Activated naive CD4-positive, alpha-beta T cell treated with anti-CD3 and anti-CD28 coated beads for 36 hours (primary cell): ENCODE results near the gene CMIP. TPM values are rescaled to one million over a fixed set of nuclear protein-coding genes. Genes with fewer than 3 reads are reported as not detected.
"Not testable (repeated sequence)": the region's sequence is repeated elsewhere in the genome, so short reads cannot be mapped to it uniquely, and the experiment has no call there.

Source experiments
- CTCF ChIA-PET: fragments of 350-600 bp; sonication (Branson Sonifier 250); formaldehyde crosslinking; loops from one replicate; lab custom pipeline; 2021; ENCODE audit warnings: antibody characterized with exemption; lab: Charles Lee
- DNase-seq: peaks from one replicate; pipeline ENCODE4 v3.0.0-alpha.2; 2020
- H3K27ac Mint-ChIP-seq: one replicate; pipeline ENCODE4 v1.8.0; 2021; ENCODE audit warnings: mild to moderate bottlenecking, mixed read lengths
- H3K27me3 Mint-ChIP-seq: one replicate; pipeline ENCODE4 v1.8.0; 2021; ENCODE audit warnings: low read depth, mixed read lengths
- H3K36me3 Mint-ChIP-seq: one replicate; pipeline ENCODE4 v1.8.0; 2021; ENCODE audit warnings: low read depth, mixed read lengths
- H3K4me1 Mint-ChIP-seq: one replicate; pipeline ENCODE4 v1.8.0; 2021; ENCODE audit warnings: low read depth, mixed read lengths
- H3K4me3 Mint-ChIP-seq: one replicate; pipeline ENCODE4 v1.8.0; 2021; ENCODE audit warnings: mild to moderate bottlenecking, moderate library complexity, mixed read lengths
- H3K9me3 Mint-ChIP-seq: one replicate; pipeline ENCODE4 v1.8.0; 2021; ENCODE audit warnings: mixed read lengths
- intact Hi-C: fragments of 100-400 bp; cut with micrococcal nuclease; formaldehyde crosslinking; loops from one replicate; pipeline ENCODE4 v1.15.1; 2023
- total RNA-seq, 2 experiments: library from RNA; stranded (reverse); gene quantifications; one replicate each; pipeline ENCODE4 v1.2.3, GENCODE V29; 2021

CMIP gene
- total RNA-seq, 2 experiments from 2014 or later, result 28.6 to 28.8 TPM

DNA sequence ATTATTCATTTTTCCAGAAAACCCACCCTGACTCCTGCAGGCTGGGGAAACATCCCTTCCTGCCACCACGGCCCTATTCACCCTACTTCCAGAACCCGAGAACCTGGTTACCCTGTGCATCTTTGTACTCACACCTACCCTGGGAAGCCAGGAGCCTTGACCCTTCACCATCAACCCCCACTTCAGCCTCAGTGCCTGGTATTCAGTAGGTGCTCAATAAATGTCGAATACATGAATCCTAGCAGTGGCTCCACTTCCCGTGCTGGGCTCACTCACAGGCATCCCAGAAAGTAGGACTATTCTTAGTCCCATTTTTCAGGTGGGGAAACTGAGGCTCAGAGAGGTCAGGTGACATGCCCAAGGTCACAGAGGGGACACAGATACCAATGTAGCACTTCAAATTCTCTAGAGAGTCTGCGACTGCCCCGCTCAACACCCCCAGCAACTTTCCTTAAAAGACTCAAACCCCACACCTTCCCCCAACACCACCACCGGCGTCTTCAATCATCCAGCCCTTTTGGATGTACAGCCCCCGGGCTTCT lies 36.1 kb upstream of the CMIP start:
- CTCF ChIA-PET, result no interaction called here
- no peaks in the 10 kb centered on the region for H3K4me1 Mint-ChIP-seq
- no peak overlapping the region for H3K4me3 Mint-ChIP-seq
- H3K27me3 Mint-ChIP-seq, result no peaks in the 10 kb centered on the region
- DNase-seq, result no peak
- H3K36me3 Mint-ChIP-seq, result no peaks in the 10 kb centered on the region
- no peak overlapping the region for H3K27ac Mint-ChIP-seq
- intact Hi-C loops, result loop anchor here (10.0 kb wide), 1 partner anchor 466 kb away; no protein-coding TSS in a partner anchor
- no peaks in the 10 kb centered on the region for H3K9me3 Mint-ChIP-seq

DNA sequence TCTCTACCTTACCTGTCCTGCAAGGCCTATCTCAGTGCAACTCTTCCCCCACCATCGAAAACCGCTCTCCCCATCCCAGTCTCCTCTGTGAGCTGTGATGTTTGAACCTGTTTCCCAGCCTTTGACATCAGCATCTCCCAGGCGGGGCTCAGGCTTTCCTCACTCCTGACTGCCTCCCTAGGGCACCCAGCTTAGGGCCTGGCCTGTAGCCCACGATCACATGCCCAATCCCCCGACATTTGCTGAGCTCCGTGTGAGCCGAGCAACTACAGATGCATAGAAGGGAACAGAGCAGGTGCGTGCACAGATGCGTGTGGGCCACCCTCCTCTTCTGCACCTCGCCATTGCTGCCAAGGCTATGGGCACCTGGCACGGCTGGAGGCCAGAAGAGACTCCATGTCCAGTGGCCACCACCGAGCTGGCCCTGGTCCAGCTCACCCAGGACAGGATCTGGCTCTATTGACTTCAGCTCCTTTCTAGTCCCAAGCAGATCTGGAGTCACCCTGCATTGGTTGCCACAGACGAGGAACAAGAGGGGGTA lies 35.5 kb upstream of the CMIP start:
- intact Hi-C loops, result loop anchor here (10.0 kb wide), 1 partner anchor 466 kb away; no protein-coding TSS in a partner anchor
- Mint-ChIP-seq H3K4me1 (no peaks in the 10 kb centered on the region), H3K4me3 (no peak overlapping the region), H3K9me3 (no peaks in the 10 kb centered on the region), H3K27me3 (no peaks in the 10 kb centered on the region), H3K27ac (no peak overlapping the region), H3K36me3 (no peaks in the 10 kb centered on the region)
- no peak for DNase-seq
- CTCF ChIA-PET, result no interaction called here

DNA sequence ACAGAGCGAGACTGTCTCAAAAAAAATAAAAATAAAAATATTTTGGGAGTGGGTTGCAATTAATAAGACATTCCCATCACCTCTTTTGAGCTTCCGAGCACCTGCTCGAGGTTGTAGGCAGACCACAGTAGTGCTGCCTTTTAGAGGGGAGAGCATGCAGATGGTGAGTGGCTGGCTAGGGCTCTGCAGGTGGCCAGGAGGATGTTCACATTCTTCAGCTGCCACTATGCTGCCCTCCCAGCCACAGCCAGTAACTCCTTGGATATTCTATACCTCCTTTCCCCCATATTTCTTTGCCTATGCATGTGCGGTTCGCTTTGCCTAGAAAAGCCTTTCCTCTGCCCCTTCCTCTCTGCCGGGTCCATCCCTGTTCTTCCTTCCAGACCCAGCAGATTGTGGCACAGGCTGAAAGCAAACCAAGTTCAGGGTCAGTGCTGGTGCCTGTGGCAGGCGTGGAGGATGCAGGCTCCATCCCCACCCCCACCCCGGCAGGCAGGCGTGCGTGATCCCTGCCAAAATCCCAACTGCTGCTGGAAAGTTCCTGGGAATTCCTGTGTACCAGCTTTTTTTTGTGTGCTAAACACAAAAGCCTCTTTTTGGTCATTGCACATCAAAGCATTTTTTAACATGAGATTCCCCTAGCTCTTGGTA lies 33.8 kb upstream of the CMIP start:
- no peak for DNase-seq
- no peaks in the 10 kb centered on the region for H3K9me3 Mint-ChIP-seq
- H3K4me3 Mint-ChIP-seq, result no peak overlapping the region
- CTCF ChIA-PET, result interaction anchor here (0.6 to 1.0 kb wide), 3 partner anchors 303 to 449 kb away, joined by 3 to 4 read pairs (median 3); no protein-coding TSS in a partner anchor
- intact Hi-C loops, result no loop called here
- H3K27me3 Mint-ChIP-seq, result no peaks in the 10 kb centered on the region
- H3K36me3 Mint-ChIP-seq, result no peaks in the 10 kb centered on the region
- peaks cover 5% of the 10 kb centered on the region for H3K4me1 Mint-ChIP-seq
- H3K27ac Mint-ChIP-seq, result no peak overlapping the region

DNA sequence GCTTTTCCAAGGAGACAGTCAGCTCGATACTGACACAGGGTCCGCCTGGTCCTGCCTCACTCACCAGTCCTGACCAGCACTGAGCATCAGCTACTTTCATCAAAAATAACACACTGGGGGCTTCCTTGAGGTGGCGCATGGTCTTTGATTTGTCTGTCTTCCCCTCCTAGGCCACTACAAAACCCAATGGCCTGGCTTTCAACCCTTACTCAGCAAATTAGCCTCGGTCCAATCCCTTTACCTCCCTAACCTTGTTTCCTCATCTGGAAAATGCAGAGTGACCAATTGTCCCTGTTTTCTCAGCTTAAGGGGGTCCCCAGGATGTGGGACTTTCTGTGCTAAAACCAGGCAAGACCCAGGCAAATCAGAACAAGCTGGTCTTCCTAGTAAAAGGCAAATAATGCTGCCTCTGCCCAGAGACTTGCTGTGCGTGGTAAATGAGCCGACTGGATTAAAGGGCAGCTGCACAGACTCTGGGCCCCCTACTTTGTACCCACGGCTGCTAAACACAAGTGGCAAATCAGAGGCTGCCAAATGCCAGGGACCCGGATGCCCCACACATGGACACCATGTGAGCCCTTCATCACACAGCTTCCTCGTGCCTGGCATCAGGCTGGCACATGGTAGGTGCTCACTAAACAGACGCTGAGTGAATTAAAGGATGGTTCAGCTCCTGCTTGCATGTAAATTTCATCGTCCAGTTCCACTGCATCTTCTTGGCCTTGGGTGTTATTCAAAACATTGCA lies 31.2 kb upstream of the CMIP start:
- peaks cover 5% of the 10 kb centered on the region for H3K4me1 Mint-ChIP-seq
- CTCF ChIA-PET, result interaction anchor here (1.0 kb wide), 1 partner anchor 284 kb away, joined by 3 read pairs; no protein-coding TSS in a partner anchor
- intact Hi-C loops, result no loop called here

GRCh38 chr16:81415751-81416150 lies 28.9 kb upstream of the CMIP start:
- no peak for DNase-seq
- intact Hi-C loops, result no loop called here
- Mint-ChIP-seq H3K27ac (no peak overlapping the region), H3K27me3 (no peaks in the 10 kb centered on the region), H3K36me3 (no peaks in the 10 kb centered on the region), H3K4me1 (peaks cover 5% of the 10 kb centered on the region), H3K4me3 (no peak overlapping the region), H3K9me3 (no peaks in the 10 kb centered on the region)
- CTCF ChIA-PET, result interaction anchor here (0.7 kb wide), 1 partner anchor 156 kb away, joined by 7 read pairs; no protein-coding TSS in a partner anchor

More for the DNA sequence above, 31.2 kb upstream of the CMIP start:
- Mint-ChIP-seq H3K27ac (no peak overlapping the region), H3K4me3 (no peak overlapping the region), H3K27me3 (no peaks in the 10 kb centered on the region), H3K9me3 (no peaks in the 10 kb centered on the region), H3K36me3 (no peaks in the 10 kb centered on the region)
- DNase-seq, result no peak

DNA sequence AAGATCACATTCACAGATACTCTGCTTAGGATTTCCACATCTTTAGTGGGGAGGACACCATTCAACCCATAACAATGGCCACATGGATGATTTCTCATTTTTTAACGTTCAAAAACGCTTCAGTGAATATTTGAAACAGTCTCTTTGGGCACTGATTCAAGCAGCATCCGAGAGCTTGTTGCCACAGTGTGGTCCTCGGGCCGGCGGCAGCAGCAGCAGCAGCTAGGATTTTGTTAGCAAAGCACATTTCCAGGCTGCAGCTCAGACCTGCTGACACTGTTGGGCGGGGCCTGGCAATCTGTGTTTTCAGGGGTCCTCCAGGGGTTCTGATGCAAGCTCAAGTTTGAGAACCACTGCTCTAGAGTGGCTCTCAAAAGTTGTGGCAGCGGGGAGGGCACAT lies 27.9 kb upstream of the CMIP start:
- CTCF ChIA-PET, result no interaction called here

DNA sequence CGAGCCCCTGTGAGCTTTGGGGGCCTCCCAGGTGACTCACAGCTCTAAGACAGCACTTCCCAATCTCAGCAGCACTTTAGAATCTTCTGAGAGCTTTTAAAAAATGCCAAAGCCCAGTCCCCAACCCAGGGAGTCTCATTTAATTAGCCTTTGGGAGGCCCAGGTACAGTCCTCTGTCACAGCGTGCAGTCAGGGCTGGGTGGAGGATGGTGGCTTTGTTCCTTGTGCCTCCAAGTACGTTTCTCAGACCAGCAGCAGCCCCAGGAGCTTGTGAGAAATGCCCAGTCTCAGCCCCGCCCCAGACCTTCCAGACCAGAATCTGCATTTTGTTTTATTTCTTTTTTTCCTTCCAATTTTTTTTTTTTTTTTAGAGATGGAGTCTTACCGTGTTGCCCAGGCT lies 27.4 kb upstream of the CMIP start:
- H3K36me3 Mint-ChIP-seq, result no peaks in the 10 kb centered on the region
- H3K4me3 Mint-ChIP-seq, result no peak overlapping the region
- intact Hi-C loops, result no loop called here
- H3K27me3 Mint-ChIP-seq, result no peaks in the 10 kb centered on the region
- peaks cover 5% of the 10 kb centered on the region for H3K4me1 Mint-ChIP-seq
- H3K9me3 Mint-ChIP-seq, result no peaks in the 10 kb centered on the region
- CTCF ChIA-PET, result interaction anchor here (0.7 kb wide), 1 partner anchor 106 kb away, joined by 3 read pairs; no protein-coding TSS in a partner anchor
- DNase-seq, result no peak
- H3K27ac Mint-ChIP-seq, result no peak overlapping the region

More for the DNA sequence above, 27.9 kb upstream of the CMIP start:
- DNase-seq, result no peak
- Mint-ChIP-seq H3K27me3 (no peaks in the 10 kb centered on the region), H3K4me3 (no peak overlapping the region), H3K27ac (no peak overlapping the region), H3K9me3 (no peaks in the 10 kb centered on the region), H3K4me1 (peaks cover 5% of the 10 kb centered on the region), H3K36me3 (no peaks in the 10 kb centered on the region)
- intact Hi-C loops, result no loop called here

GRCh38 chr16:81419806-81420205 lies 24.8 kb upstream of the CMIP start:
- Mint-ChIP-seq H3K36me3 (no peaks in the 10 kb centered on the region), H3K4me1 (peaks cover 7% of the 10 kb centered on the region), H3K27me3 (no peaks in the 10 kb centered on the region), H3K27ac (no peak overlapping the region), H3K9me3 (no peaks in the 10 kb centered on the region), H3K4me3 (no peak overlapping the region)
- CTCF ChIA-PET, result interaction anchor here (0.6 kb wide), 2 partner anchors 262 to 489 kb away, joined by 3 read pairs; no protein-coding TSS in a partner anchor
- intact Hi-C loops, result no loop called here
- no peak for DNase-seq

GRCh38 chr16:81421126-81421525 lies 23.5 kb upstream of the CMIP start:
- Mint-ChIP-seq H3K36me3 (no peaks in the 10 kb centered on the region), H3K4me3 (no peak overlapping the region), H3K27ac (no peak overlapping the region), H3K9me3 (no peaks in the 10 kb centered on the region), H3K4me1 (peaks cover 9% of the 10 kb centered on the region), H3K27me3 (no peaks in the 10 kb centered on the region)
- no peak for DNase-seq
- CTCF ChIA-PET, result interaction anchor here (1.2 kb wide), 1 partner anchor 17 kb away, joined by 3 read pairs; no protein-coding TSS in a partner anchor
- intact Hi-C loops, result loop anchor here (1.0 kb wide), 1 partner anchor 49 kb away; no protein-coding TSS in a partner anchor

DNA sequence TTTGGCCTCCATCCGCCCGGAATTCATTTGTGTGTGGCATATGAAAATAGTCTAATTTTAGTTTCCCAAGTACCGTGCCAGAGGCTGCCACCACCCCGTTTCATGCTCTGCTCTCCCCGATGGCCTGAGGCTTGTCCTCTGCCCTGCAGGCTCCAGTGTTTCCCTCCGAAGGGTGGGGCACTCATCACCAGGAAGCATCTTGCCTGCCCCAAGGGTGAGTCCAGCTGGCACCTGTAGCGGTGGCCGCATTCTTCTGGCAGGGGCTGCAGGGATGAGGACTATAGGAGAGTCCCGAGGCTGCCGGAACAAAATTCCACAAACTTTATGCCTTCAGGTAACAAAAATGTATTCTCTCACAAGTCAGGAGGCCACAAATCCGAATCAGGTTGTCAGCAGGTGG lies 23.1 kb upstream of the CMIP start:
- CTCF ChIA-PET, result interaction anchor here (1.2 kb wide), 1 partner anchor 18 kb away, joined by 3 read pairs; no protein-coding TSS in a partner anchor
- Mint-ChIP-seq H3K4me1 (peaks cover 9% of the 10 kb centered on the region), H3K4me3 (no peak overlapping the region), H3K9me3 (no peaks in the 10 kb centered on the region), H3K27ac (no peak overlapping the region), H3K27me3 (no peaks in the 10 kb centered on the region), H3K36me3 (no peaks in the 10 kb centered on the region)
- DNase-seq, result no peak
- intact Hi-C loops, result loop anchor here (1.0 kb wide), 1 partner anchor 49 kb away; no protein-coding TSS in a partner anchor

GRCh38 chr16:81422153-81422552 lies 22.5 kb upstream of the CMIP start:
- CTCF ChIA-PET, result interaction anchor here (0.6 to 0.8 kb wide), 3 partner anchors 9 to 458 kb away, joined by 3 to 6 read pairs (median 5); no protein-coding TSS in a partner anchor
- H3K27ac Mint-ChIP-seq, H3K9me3 Mint-ChIP-seq, H3K27me3 Mint-ChIP-seq, intact Hi-C loops, H3K36me3 Mint-ChIP-seq, DNase-seq, H3K4me3 Mint-ChIP-seq, H3K4me1 Mint-ChIP-seq: not testable (repeated sequence)

GRCh38 chr16:81424771-81425170 lies 19.8 kb upstream of the CMIP start:
- Mint-ChIP-seq H3K27ac (no peak overlapping the region), H3K4me3 (no peak overlapping the region), H3K4me1 (peaks cover 9% of the 10 kb centered on the region), H3K36me3 (no peaks in the 10 kb centered on the region), H3K27me3 (no peaks in the 10 kb centered on the region), H3K9me3 (no peaks in the 10 kb centered on the region)
- CTCF ChIA-PET, result interaction anchor here (0.5 to 1.1 kb wide), 3 partner anchors 22 to 262 kb away, joined by 3 read pairs; no protein-coding TSS in a partner anchor
- peak; percentile 80 for DNase-seq
- intact Hi-C loops, result no loop called here
